Activated naive CD4-positive, alpha-beta T cell treated with anti-CD3 and anti-CD28 coated beads for 36 hours (primary cell): ENCODE results near the gene C1QL4. TPM values are rescaled to one million over a fixed set of nuclear protein-coding genes. Genes with fewer than 3 reads are reported as not detected.
A peak's percentile ranks its signal among the peaks of the same experiment; 100 is the strongest.
"Not testable (repeated sequence)": the region's sequence is repeated elsewhere in the genome, so short reads cannot be mapped to it uniquely, and the experiment has no call there.

Experiments
- CTCF ChIA-PET: fragments of 350-600 bp; sonication (Branson Sonifier 250); formaldehyde crosslinking; loops from one replicate; lab custom pipeline; 2021; ENCODE audit warnings: antibody characterized with exemption; lab: Charles Lee
- DNase-seq: peaks from one replicate; pipeline ENCODE4 v3.0.0-alpha.2; 2020
- H3K27ac Mint-ChIP-seq: one replicate; pipeline ENCODE4 v1.8.0; 2021; ENCODE audit warnings: mild to moderate bottlenecking, mixed read lengths
- H3K27me3 Mint-ChIP-seq: one replicate; pipeline ENCODE4 v1.8.0; 2021; ENCODE audit warnings: low read depth, mixed read lengths
- H3K36me3 Mint-ChIP-seq: one replicate; pipeline ENCODE4 v1.8.0; 2021; ENCODE audit warnings: low read depth, mixed read lengths
- H3K4me1 Mint-ChIP-seq: one replicate; pipeline ENCODE4 v1.8.0; 2021; ENCODE audit warnings: low read depth, mixed read lengths
- H3K4me3 Mint-ChIP-seq: one replicate; pipeline ENCODE4 v1.8.0; 2021; ENCODE audit warnings: mild to moderate bottlenecking, moderate library complexity, mixed read lengths
- H3K9me3 Mint-ChIP-seq: one replicate; pipeline ENCODE4 v1.8.0; 2021; ENCODE audit warnings: mixed read lengths
- intact Hi-C: fragments of 100-400 bp; cut with micrococcal nuclease; formaldehyde crosslinking; loops from one replicate; pipeline ENCODE4 v1.15.1; 2023
- total RNA-seq, 2 experiments: library from RNA; stranded (reverse); gene quantifications; one replicate each; pipeline ENCODE4 v1.2.3, GENCODE V29; 2021

C1QL4 gene
- total RNA-seq, 2 experiments from 2014 or later, result not detected

DNA sequence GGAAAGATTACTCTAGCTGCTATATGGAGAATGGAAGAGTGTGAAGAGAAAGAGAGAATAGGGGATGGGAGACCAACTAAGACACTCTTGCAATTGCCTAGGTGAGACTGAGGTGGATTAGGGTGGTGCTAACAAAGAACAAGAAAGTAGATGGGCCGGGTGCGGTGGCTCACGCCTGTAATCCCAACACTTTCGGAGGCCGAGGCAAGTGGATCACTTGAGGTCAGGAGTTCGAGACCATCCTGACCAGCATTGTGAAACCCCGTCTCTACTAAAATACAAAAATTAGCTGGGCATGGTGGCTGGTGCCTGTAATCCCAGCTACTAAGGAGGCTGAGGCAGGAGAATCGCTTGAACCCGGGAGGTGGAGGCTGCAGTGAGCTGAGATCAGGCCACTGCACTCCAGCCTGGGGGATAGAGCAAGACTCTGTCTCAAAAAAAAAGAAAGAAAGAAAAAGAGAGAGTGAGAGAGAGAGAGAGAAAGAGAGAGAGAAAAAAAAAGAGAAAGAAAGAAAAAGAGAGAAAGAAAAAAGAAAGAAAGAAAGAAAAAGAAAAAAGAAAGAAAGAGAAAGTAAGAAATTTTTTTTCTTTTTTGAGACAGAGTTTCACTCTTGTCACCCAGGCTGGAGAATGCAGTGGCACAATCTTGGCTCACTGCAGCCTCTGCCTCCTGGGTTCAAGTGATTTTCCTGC, 16.4 kb downstream of the C1QL4 start:
- peak overlapping the region; percentile 24 for H3K4me3 Mint-ChIP-seq
- DNase-seq, H3K27me3 Mint-ChIP-seq, H3K9me3 Mint-ChIP-seq, H3K27ac Mint-ChIP-seq, intact Hi-C loops: not testable (repeated sequence)
- CTCF ChIA-PET, result interaction anchor here (0.8 to 1.2 kb wide), 2 partner anchors 15 to 27 kb away, joined by 3 read pairs; no protein-coding TSS in a partner anchor
- H3K4me1 Mint-ChIP-seq, result peaks cover 17% of the 10 kb centered on the region
- peaks cover 10% of the 10 kb centered on the region for H3K36me3 Mint-ChIP-seq

DNA sequence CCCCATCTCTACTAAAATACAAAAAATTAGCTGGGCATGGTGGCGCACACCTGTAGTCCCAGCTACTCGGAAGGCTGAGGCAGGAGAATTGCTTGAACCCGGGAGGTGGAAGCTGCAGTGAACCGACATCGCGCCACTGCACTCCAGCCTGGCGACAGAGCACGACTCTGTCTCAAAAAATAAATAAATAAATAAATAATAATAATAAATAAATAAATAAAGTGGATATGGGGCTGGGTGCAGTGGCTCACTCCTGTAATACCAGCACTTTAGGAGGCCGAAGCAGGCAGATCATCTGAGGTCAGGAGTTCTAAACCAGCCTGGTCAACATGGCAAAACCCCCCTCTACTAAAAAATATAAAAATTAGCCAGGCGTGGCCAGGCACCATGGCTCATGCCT, 19.9 kb downstream of the C1QL4 start:
- H3K4me1 Mint-ChIP-seq, result peaks cover 13% of the 10 kb centered on the region
- H3K27ac Mint-ChIP-seq, H3K36me3 Mint-ChIP-seq, H3K4me3 Mint-ChIP-seq, H3K9me3 Mint-ChIP-seq, H3K27me3 Mint-ChIP-seq, DNase-seq, intact Hi-C loops: not testable (repeated sequence)
- CTCF ChIA-PET, result interaction anchor here (1.0 to 1.4 kb wide), 2 partner anchors 22 to 25 kb away, joined by 4 to 6 read pairs; partner anchors contain the start of gene PRPH

DNA sequence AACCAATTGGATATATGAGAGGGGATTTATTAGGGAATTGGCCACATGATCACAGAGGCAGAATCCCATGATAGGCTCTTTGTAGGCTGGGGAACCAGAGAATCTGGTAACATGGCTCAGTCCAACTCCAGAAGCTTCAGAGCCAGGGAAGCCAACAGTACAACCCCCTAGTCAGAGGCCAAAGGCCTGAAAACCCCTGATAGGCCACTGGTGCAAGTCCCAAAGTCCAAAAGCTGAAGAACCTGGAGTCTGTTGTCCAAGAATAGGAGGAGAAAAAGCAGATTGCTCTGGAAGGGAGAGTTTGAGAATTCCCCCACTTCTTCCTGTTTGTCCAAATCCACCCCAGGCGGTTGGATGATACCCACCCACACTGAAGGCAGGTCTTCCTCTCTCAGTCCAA, 22.2 kb downstream of the C1QL4 start:
- H3K4me3 Mint-ChIP-seq, result no peak overlapping the region
- intact Hi-C loops, result no loop called here
- H3K4me1 Mint-ChIP-seq, result no peaks in the 10 kb centered on the region
- H3K27ac Mint-ChIP-seq, result no peak overlapping the region
- peaks cover 2% of the 10 kb centered on the region for H3K27me3 Mint-ChIP-seq
- no peaks in the 10 kb centered on the region for H3K9me3 Mint-ChIP-seq
- H3K36me3 Mint-ChIP-seq, result no peaks in the 10 kb centered on the region
- CTCF ChIA-PET, result no interaction called here
- DNase-seq, result no peak

DNA sequence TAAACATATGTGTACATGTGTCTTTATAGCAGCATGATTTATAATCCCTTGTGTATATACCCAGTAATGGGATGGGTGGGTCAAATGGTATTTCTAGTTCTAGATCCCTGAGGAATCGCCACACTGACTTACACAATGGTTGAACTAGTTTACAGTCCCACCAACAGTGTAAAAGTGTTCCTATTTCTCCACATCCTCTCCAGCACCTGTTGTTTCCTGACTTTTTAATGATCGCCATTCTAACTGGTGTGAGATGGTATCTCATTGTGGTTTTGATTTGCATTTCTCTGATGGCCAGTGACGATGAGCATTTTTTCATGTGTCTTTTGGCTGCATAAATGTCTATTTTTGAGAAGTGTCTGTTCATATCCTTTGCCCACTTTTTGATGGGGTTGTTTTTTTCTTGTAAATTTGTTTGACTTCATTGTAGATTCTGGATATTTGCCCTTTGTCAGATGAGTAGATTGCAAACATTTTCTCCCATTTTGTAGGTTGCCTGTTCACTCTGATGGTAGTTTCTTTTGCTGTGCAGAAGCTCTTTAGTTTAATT, 26.5 kb downstream of the C1QL4 start:
- H3K4me3 Mint-ChIP-seq, H3K27ac Mint-ChIP-seq, H3K4me1 Mint-ChIP-seq, DNase-seq, H3K36me3 Mint-ChIP-seq, H3K9me3 Mint-ChIP-seq, intact Hi-C loops, CTCF ChIA-PET: not testable (repeated sequence)
- H3K27me3 Mint-ChIP-seq, result peaks cover 11% of the 10 kb centered on the region

DNA sequence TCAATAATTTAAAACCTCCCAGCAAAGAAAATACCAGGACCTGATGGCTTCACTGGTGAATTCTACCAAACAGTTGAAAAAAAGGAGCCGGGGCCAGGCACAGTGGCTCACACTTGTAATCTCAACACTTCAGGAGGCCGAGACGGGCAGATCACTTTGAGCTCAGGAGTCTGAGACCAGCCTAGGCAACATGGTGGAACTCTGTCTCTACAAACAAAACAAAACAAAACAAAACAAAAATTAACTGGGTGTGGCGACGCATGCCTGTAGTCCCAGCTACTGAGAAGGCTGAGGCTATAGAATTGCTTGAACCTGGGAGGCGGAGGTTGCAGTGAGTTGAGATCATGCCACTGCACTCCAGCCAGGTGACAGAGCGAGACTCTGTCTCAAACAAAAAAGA, 27.6 kb downstream of the C1QL4 start:
- Mint-ChIP-seq H3K36me3 (no peaks in the 10 kb centered on the region), H3K9me3 (no peaks in the 10 kb centered on the region), H3K27me3 (peaks cover 11% of the 10 kb centered on the region), H3K4me1 (no peaks in the 10 kb centered on the region), H3K27ac (no peak overlapping the region), H3K4me3 (no peak overlapping the region)
- no peak for DNase-seq
- CTCF ChIA-PET, result no interaction called here
- intact Hi-C loops, result no loop called here

DNA sequence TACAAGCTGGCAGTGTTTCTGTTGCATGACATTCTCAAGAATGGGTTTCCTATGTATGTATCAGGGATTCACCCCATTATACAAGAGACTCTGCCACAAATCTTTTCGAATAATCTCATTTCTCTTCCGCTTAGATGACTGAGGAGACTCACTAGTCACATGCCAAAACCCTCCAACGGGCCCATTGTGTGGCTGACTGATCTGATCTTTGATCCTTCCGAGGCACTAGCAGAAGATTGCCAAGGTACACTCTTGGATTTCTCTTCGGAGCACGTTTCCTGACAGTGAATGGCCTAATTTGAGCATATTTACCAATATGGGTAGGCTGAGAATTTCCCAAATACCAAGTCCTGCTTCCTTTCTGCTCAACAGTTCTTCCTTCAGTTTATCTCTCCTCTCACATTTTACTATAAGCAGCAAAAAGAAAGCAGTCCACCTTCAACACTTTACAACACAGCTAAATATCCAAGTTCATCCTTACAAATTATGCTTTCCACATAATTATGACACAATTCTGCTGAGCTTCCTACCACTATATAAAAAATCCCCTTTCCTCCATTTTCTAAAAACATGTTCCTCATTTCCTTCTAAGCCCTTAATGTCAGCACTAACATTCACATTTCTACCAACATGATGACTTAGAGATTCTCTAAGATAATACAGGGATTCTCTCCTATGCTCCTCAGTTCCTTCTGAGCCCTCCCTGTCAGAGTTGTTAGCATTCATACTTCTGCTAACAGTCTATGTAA, 31.1 kb downstream of the C1QL4 start:
- intact Hi-C loops, result no loop called here
- no peak overlapping the region for H3K27ac Mint-ChIP-seq
- CTCF ChIA-PET, result interaction anchor here (1.0 to 3.6 kb wide), 4 partner anchors 9 to 17 kb away, joined by 3 to 15 read pairs (median 4); partner anchors contain the start of gene PRPH

DNA sequence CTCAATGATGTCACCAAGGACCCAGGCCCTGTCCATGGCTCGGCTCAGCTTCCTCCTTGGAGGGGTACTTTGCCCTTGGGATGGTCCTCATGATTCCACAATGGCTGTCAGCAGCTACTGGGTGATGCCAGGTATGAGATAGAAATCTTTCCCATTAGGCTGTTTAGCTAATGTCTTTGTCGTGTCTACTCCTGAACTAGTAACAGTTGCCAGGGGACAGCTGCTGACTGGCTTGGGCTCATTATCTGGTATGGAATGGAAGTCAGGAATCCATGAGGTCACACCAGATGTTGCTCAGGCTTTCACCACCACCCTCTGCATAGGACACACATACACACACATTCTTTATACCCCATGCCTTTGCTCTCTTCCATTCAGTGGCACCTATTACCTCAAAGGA, 32.8 kb downstream of the C1QL4 start:
- intact Hi-C loops, result no loop called here
- H3K4me3 Mint-ChIP-seq, result no peak overlapping the region
- H3K4me1 Mint-ChIP-seq, result peaks cover 4% of the 10 kb centered on the region
- H3K9me3 Mint-ChIP-seq, result no peaks in the 10 kb centered on the region
- H3K27ac Mint-ChIP-seq, result no peak overlapping the region
- peaks cover 21% of the 10 kb centered on the region for H3K27me3 Mint-ChIP-seq
- no peak for DNase-seq
- no peaks in the 10 kb centered on the region for H3K36me3 Mint-ChIP-seq
- CTCF ChIA-PET, result interaction anchor here (1.6 to 3.7 kb wide), 3 partner anchors 9 to 38 kb away, joined by 7 to 15 read pairs (median 14); partner anchors contain the start of gene PRPH

More for the DNA sequence above, 31.1 kb downstream of the C1QL4 start:
- Mint-ChIP-seq H3K36me3 (no peaks in the 10 kb centered on the region), H3K4me1 (peaks cover 4% of the 10 kb centered on the region), H3K9me3 (no peaks in the 10 kb centered on the region), H3K27me3 (peaks cover 24% of the 10 kb centered on the region), H3K4me3 (no peak overlapping the region)
- no peak for DNase-seq

DNA sequence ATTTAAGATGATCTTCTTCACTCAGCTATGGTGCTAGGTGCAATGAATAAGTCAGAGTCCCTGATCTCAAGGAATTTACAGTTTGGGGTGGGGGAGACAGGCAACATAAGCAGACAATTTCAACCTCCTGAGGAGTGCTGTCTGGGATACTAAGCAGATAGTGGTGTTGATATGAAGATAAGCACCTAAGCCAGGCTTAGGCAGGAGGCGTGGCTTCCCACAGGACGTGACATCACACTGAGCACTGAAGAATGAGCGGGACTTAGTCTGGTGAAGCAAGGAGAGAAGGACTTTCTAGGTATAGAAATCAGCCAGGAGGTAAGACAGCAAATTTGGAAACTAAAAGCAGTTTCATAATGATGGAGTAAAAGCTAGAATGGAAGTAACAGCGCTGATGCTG, 35.2 kb downstream of the C1QL4 start:
- Mint-ChIP-seq H3K9me3 (no peaks in the 10 kb centered on the region), H3K27me3 (peaks cover 37% of the 10 kb centered on the region), H3K4me1 (peaks cover 10% of the 10 kb centered on the region), H3K4me3 (no peak overlapping the region), H3K27ac (no peak overlapping the region), H3K36me3 (no peaks in the 10 kb centered on the region)
- CTCF ChIA-PET, result interaction anchor here (0.5 to 3.7 kb wide), 6 partner anchors 13 to 350 kb away, joined by 3 to 14 read pairs (median 4); partner anchors contain the start of gene DNAJC22
- intact Hi-C loops, result no loop called here
- DNase-seq, result peak; percentile 69

DNA sequence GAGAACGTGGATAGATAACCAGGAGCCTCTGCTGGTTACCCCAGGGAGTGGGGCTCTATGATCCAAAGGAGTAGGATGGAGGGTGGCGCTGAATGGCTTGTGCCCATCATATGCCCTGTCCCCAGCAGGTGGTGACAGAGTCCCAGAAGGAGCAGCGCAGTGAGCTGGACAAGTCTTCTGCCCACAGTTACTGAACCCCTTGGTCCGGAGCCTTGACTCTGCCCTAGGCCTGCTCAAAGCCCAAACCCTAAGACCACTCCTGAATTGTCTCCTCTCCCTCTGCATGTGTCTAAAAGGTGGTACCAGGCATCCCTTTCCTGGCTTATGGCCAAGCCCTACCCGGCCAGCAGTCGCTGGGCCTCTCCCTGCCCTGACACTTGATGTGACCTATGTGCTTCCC, 38.8 kb downstream of the C1QL4 start:
- H3K9me3 Mint-ChIP-seq, result no peaks in the 10 kb centered on the region
- no peaks in the 10 kb centered on the region for H3K36me3 Mint-ChIP-seq
- CTCF ChIA-PET, result interaction anchor here (0.6 to 14.1 kb wide), 5 partner anchors 40 to 560 kb away, joined by 3 to 153 read pairs (median 4); partner anchors contain the start of genes C1QL4 and SPATS2
- no peak overlapping the region for H3K27ac Mint-ChIP-seq
- intact Hi-C loops, result loop anchor here (1.0 kb wide), 2 partner anchors 25 to 44 kb away; partner anchors contain the start of gene TROAP
- peaks cover 62% of the 10 kb centered on the region for H3K27me3 Mint-ChIP-seq
- H3K4me1 Mint-ChIP-seq, result peaks cover 16% of the 10 kb centered on the region
- peak; percentile 55 for DNase-seq
- no peak overlapping the region for H3K4me3 Mint-ChIP-seq

DNA sequence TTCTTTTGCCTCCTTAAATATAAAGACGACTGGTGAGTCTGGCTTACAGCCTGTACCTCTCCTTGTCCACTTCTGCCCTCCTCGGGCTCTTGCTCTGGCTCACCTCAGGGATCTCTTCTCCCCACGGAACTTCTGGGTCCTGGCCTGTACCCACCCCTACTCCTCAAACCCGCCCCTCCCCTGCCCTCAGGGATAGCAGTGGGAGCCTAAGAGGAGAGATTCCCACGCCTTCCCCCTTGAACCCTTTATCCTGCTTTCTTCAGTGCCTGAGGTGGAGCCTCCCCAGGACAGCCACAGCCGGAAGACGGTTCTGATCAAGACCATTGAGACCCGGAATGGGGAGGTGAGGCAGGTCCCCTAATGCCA, 39.3 kb downstream of the C1QL4 start:
- H3K9me3 Mint-ChIP-seq, result no peaks in the 10 kb centered on the region
- peak overlapping the region; percentile 14 for H3K4me3 Mint-ChIP-seq
- intact Hi-C loops, result loop anchor here (1.0 to 2.0 kb wide), 4 partner anchors 26 to 45 kb away; partner anchors contain the start of genes C1QL4, TROAP and TUBA1C
- CTCF ChIA-PET, result interaction anchor here (0.8 to 14.1 kb wide), 21 partner anchors 9 to 305 kb away, joined by 3 to 153 read pairs (median 4); partner anchors contain the start of genes C1QL4, DNAJC22, SPATS2 and TROAP
- DNase-seq, result no peak
- peaks cover 58% of the 10 kb centered on the region for H3K27me3 Mint-ChIP-seq
- H3K4me1 Mint-ChIP-seq, result peaks cover 16% of the 10 kb centered on the region
- H3K27ac Mint-ChIP-seq, result no peak overlapping the region
- H3K36me3 Mint-ChIP-seq, result no peaks in the 10 kb centered on the region

DNA sequence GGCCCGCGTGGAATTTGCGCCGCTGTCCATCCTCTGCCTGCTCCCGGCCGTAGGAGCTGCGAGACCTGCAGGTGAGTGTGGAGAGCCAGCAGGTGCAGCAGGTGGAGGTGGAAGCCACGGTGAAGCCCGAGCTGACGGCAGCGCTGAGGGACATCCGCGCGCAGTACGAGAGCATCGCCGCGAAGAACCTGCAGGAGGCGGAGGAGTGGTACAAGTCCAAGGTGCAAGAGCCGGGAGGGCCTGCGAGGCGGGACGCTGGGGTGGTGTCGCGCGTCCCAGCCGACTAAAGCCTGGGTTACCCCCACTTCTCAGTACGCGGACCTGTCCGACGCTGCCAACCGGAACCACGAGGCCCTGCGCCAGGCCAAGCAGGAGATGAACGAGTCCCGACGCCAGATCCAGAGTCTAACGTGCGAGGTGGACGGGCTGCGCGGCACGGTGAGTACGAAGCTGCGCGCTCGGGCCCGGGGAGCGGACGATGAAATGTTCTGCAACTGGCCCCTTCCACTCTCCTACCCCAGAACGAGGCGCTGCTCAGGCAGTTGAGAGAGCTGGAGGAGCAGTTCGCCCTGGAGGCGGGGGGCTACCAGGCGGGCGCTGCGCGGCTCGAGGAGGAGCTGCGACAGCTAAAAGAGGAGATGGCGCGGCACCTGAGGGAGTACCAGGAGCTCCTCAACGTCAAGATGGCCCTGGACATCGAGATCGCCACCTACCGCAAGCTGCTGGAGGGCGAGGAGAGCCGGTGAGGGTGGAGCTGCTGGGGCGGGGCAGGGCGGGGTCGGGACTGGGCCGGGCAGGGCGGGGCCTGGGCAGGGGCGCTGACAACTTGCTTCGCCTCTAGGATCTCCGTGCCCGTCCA, 39.9 kb downstream of the C1QL4 start:
- Mint-ChIP-seq H3K9me3 (no peaks in the 10 kb centered on the region), H3K4me3 (peak overlapping the region; percentile 50), H3K36me3 (no peaks in the 10 kb centered on the region), H3K27ac (no peak overlapping the region), H3K27me3 (peaks cover 56% of the 10 kb centered on the region), H3K4me1 (peaks cover 16% of the 10 kb centered on the region)
- CTCF ChIA-PET, result interaction anchor here (0.8 to 14.1 kb wide), 22 partner anchors 8 to 305 kb away, joined by 3 to 153 read pairs (median 4); partner anchors contain the start of genes C1QL4, DNAJC22, SPATS2 and TROAP
- DNase-seq, result peak; percentile 53
- intact Hi-C loops, result loop anchor here (1.0 to 2.0 kb wide), 2 partner anchors 32 to 40 kb away; partner anchors contain the start of genes C1QL4 and TUBA1C
